HL-60 (cell line): ENCODE results near the gene PDAP1.

ENCODE experiments used
- CTCF ChIP-seq: IDR thresholded peaks from one replicate; pipeline ENCODE4 v1.5.1; 2011; ENCODE audit warnings: low read length, control low read depth, inconsistent platforms; ENCODE audit not compliant: insufficient read depth
- POLR2AphosphoS5 ChIP-seq: IDR thresholded peaks from 2 replicates; pipeline ENCODE4 v1.6.1; 2012; ENCODE audit warnings: low read depth

GRCh38 chr7:99419323-99420021, 11.1 kb upstream of the PDAP1 start:
- TF ChIP-seq CTCF (no peak), POLR2AphosphoS5 (0 out of 2 replicates have a peak, but pooled peaks have one; percentile 15)
